Esophagus muscularis mucosa (tissue), 3 donors: ENCODE results near the gene NCOR1.

Experiments used
- POLR2A ChIP-seq: fragments of 450-650 bp; IDR thresholded peaks from one replicate; pipeline ENCODE4 v1.6.1; 2017; ENCODE audit warnings: antibody characterized with exemption, moderate library complexity, mild to moderate bottlenecking, low read depth
- TF ChIP-seq, protein P1 (sequence below), 3 experiments: fragments of 200-600 bp in 2 of 3; fragments of 450-650 bp in 1 of 3; sonication (generic) in 2 of 3; IDR thresholded peaks; one replicate each; pipeline ENCODE4 v1.5.1; 2017 to 2019; ENCODE audit warnings: antibody characterized with exemption in 3 of 3, mild to moderate bottlenecking in 2 of 3, moderate library complexity in 1 of 3

DNA sequence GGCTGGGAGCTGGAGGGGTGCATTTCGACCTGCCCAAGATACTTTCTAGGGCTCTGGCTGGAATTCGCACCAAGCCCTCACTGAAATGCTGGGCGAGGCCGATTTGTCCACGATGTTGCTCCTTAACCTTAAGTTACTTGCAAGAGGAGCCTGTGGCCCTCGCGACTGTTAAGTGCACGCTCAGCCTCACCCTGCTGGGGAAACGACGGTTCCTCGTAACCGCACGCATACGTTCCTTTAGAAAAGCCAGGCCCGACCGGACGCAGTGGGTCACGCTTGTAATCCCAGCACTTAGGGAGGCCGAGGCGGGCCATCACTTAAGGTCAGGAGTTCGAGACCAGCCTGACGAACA is 607 bp upstream of the NCOR1 start:
- TF ChIP-seq, protein P1, sequence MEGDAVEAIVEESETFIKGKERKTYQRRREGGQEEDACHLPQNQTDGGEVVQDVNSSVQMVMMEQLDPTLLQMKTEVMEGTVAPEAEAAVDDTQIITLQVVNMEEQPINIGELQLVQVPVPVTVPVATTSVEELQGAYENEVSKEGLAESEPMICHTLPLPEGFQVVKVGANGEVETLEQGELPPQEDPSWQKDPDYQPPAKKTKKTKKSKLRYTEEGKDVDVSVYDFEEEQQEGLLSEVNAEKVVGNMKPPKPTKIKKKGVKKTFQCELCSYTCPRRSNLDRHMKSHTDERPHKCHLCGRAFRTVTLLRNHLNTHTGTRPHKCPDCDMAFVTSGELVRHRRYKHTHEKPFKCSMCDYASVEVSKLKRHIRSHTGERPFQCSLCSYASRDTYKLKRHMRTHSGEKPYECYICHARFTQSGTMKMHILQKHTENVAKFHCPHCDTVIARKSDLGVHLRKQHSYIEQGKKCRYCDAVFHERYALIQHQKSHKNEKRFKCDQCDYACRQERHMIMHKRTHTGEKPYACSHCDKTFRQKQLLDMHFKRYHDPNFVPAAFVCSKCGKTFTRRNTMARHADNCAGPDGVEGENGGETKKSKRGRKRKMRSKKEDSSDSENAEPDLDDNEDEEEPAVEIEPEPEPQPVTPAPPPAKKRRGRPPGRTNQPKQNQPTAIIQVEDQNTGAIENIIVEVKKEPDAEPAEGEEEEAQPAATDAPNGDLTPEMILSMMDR (IDR thresholded peaks at IDR 0.05): no peak
- no peak for TF ChIP-seq POLR2A
